22Rv1 (cell line): ENCODE results near the gene CT45A8.

Experiments used
- ZFX ChIP-seq: fragments of 450-650 bp; IDR thresholded peaks from 2 replicates; pipeline ENCODE4 v1.6.1; 2017; ENCODE audit warnings: antibody characterized with exemption, borderline replicate concordance
- TF ChIP-seq, protein P1 (sequence below): fragments of 450-650 bp; IDR thresholded peaks from 2 replicates; pipeline ENCODE4 v1.5.1; 2017; ENCODE audit warnings: mild to moderate bottlenecking

DNA sequence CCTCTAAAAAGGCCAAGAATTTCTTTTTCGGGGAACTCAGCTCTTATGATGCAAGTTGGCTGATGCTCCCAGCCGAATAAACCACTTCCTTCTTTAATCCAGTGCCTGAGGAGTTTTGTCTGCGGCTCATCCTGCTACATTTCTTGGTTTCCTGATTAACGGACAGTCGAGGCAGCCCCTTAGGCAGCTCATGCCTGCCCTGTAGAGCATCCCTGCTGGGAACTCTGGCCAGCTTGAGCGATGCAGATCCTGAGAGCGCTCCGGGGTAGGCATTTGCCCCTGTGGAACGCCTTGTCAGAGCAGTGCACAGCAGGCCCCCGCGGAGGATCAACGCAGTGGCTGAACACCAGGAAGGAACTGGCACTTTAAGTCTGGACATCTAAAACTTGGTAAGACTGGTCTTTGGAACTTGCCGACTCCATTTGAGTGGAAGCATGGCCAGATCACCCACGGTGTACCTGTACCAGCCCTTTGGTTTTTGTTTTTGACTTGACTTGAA, 35.8 kb upstream of the CT45A8 start:
- TF ChIP-seq, protein P1, sequence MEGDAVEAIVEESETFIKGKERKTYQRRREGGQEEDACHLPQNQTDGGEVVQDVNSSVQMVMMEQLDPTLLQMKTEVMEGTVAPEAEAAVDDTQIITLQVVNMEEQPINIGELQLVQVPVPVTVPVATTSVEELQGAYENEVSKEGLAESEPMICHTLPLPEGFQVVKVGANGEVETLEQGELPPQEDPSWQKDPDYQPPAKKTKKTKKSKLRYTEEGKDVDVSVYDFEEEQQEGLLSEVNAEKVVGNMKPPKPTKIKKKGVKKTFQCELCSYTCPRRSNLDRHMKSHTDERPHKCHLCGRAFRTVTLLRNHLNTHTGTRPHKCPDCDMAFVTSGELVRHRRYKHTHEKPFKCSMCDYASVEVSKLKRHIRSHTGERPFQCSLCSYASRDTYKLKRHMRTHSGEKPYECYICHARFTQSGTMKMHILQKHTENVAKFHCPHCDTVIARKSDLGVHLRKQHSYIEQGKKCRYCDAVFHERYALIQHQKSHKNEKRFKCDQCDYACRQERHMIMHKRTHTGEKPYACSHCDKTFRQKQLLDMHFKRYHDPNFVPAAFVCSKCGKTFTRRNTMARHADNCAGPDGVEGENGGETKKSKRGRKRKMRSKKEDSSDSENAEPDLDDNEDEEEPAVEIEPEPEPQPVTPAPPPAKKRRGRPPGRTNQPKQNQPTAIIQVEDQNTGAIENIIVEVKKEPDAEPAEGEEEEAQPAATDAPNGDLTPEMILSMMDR = no peak
- no peak for TF ChIP-seq ZFX
